WTC11 (cell line): ENCODE data around the gene EHBP1. TPM values are rescaled to one million over a fixed set of nuclear protein-coding genes. Genes with fewer than 3 reads are reported as not detected.

ENCODE experiments used
- ATAC-seq: fragments of 200-7000 bp; cut with Tn5 transposase; 2 replicates; pipeline ENCODE4 v1.10.0; 2021; ENCODE audit warnings: mild to moderate bottlenecking, moderate library complexity
- CTCF ChIA-PET: fragments of 300-600 bp; sonication (Branson Sonifier 250); formaldehyde crosslinking; loops from one replicate; lab custom pipeline; 2021; ENCODE audit warnings: antibody characterized with exemption; lab: Charles Lee
- POLR2A ChIA-PET: fragments of 350-600 bp; sonication (Branson Sonifier 250); formaldehyde crosslinking; loops from one replicate; lab custom pipeline; 2021; ENCODE audit warnings: antibody characterized with exemption; lab: Charles Lee
- DNase-seq: peaks from one replicate; pipeline ENCODE4 v3.0.0; 2021; ENCODE audit warnings: low spot score
- H3K27ac Mint-ChIP-seq: 2 replicates; pipeline ENCODE4 v1.8.0; 2021; ENCODE audit warnings: mixed read lengths
- H3K27me3 Mint-ChIP-seq: 2 replicates; pipeline ENCODE4 v1.8.0; 2021; ENCODE audit warnings: low read depth, mild to moderate bottlenecking, moderate library complexity, mixed read lengths
- H3K36me3 Mint-ChIP-seq: 2 replicates; pipeline ENCODE4 v1.8.0; 2021; ENCODE audit warnings: mixed read lengths
- H3K4me1 Mint-ChIP-seq: 2 replicates; pipeline ENCODE4 v1.8.0; 2022; ENCODE audit warnings: mixed read lengths
- H3K4me3 Mint-ChIP-seq: 2 replicates; pipeline ENCODE4 v1.8.0; 2021; ENCODE audit warnings: mild to moderate bottlenecking, moderate library complexity, mixed read lengths
- H3K9me3 Mint-ChIP-seq: 2 replicates; pipeline ENCODE4 v1.8.0; 2021; ENCODE audit warnings: mixed read lengths
- ATF1 ChIP-seq: sonication (generic); formaldehyde crosslinking; IDR thresholded peaks from 2 replicates; pipeline ENCODE4 v1.8.1; 2023; ENCODE audit warnings: mild to moderate bottlenecking, moderate library complexity, missing genetic modification reagents
- CDX4 ChIP-seq: fragments of 250-450 bp; sonication (Bioruptor Pico); IDR thresholded peaks from 2 replicates; pipeline ENCODE4 v1.9.0; 2021; ENCODE audit warnings: moderate library complexity, mild to moderate bottlenecking, inconsistent platforms, borderline replicate concordance
- E2F1 ChIP-seq: sonication (generic); formaldehyde crosslinking; IDR thresholded peaks from 2 replicates; pipeline ENCODE4 v1.8.0; 2022; ENCODE audit warnings: mild to moderate bottlenecking, missing genetic modification reagents
- E2F5 ChIP-seq: sonication (generic); formaldehyde crosslinking; IDR thresholded peaks from 2 replicates; pipeline ENCODE4 v1.8.1; 2022; ENCODE audit warnings: mild to moderate bottlenecking, moderate library complexity, missing genetic modification reagents
- ELF4 ChIP-seq: sonication (generic); formaldehyde crosslinking; IDR thresholded peaks from 2 replicates; pipeline ENCODE4 v1.8.1; 2022; ENCODE audit warnings: low read depth, mild to moderate bottlenecking, moderate library complexity, missing genetic modification reagents
- EMX1 ChIP-seq: fragments of 250-450 bp; sonication (Bioruptor Pico); IDR thresholded peaks from 2 replicates; pipeline ENCODE4 v1.8.0; 2021; ENCODE audit warnings: mild to moderate bottlenecking
- ETV6 ChIP-seq: sonication (generic); formaldehyde crosslinking; IDR thresholded peaks from 2 replicates; pipeline ENCODE4 v1.8.1; 2022; ENCODE audit warnings: mild to moderate bottlenecking, missing genetic modification reagents
- FOXK1 ChIP-seq: sonication (generic); formaldehyde crosslinking; IDR thresholded peaks from 2 replicates; pipeline ENCODE4 v1.8.0; 2022; ENCODE audit warnings: mild to moderate bottlenecking, moderate library complexity, missing genetic modification reagents
- FOXP4 ChIP-seq: sonication (generic); formaldehyde crosslinking; IDR thresholded peaks from 2 replicates; pipeline ENCODE4 v1.8.0; 2022; ENCODE audit warnings: mild to moderate bottlenecking, missing genetic modification reagents
- JUN ChIP-seq: sonication (generic); formaldehyde crosslinking; IDR thresholded peaks from 2 replicates; pipeline ENCODE4 v1.8.0; 2023; ENCODE audit warnings: mild to moderate bottlenecking, missing genetic modification reagents
- MLX ChIP-seq: sonication (generic); formaldehyde crosslinking; IDR thresholded peaks from 2 replicates; pipeline ENCODE4 v1.8.1; 2023; ENCODE audit warnings: mild to moderate bottlenecking, missing genetic modification reagents, moderate library complexity
- NR1H2 ChIP-seq: sonication (generic); formaldehyde crosslinking; IDR thresholded peaks from 2 replicates; pipeline ENCODE4 v1.9.0; 2021; ENCODE audit warnings: mild to moderate bottlenecking, moderate library complexity, missing genetic modification reagents
- PRRX2 ChIP-seq: fragments of 250-450 bp; sonication (Bioruptor Pico); IDR thresholded peaks from 2 replicates; pipeline ENCODE4 v1.8.0; 2021; ENCODE audit warnings: mild to moderate bottlenecking
- SMAD4 ChIP-seq: sonication (generic); formaldehyde crosslinking; IDR thresholded peaks from 2 replicates; pipeline ENCODE4 v1.8.0; 2022; ENCODE audit warnings: mild to moderate bottlenecking, missing genetic modification reagents
- SP1 ChIP-seq: sonication (generic); formaldehyde crosslinking; conservative IDR thresholded peaks from 2 replicates; pipeline ENCODE4 v1.8.1; 2022; ENCODE audit warnings: missing genetic modification reagents
- USF1 ChIP-seq: sonication (generic); formaldehyde crosslinking; IDR thresholded peaks from 2 replicates; pipeline ENCODE4 v1.8.0; 2022; ENCODE audit warnings: mild to moderate bottlenecking, missing genetic modification reagents
- ZNF121 ChIP-seq: sonication (generic); formaldehyde crosslinking; IDR thresholded peaks from 2 replicates; pipeline ENCODE4 v1.8.0; 2023; ENCODE audit warnings: missing genetic modification reagents
- ZNF232 ChIP-seq: sonication (generic); formaldehyde crosslinking; IDR thresholded peaks from 2 replicates; pipeline ENCODE4 v1.8.0; 2022; ENCODE audit warnings: mild to moderate bottlenecking, missing genetic modification reagents
- ZNF263 ChIP-seq: sonication (generic); formaldehyde crosslinking; IDR thresholded peaks from 2 replicates; pipeline ENCODE4 v1.8.1; 2022; ENCODE audit warnings: low read depth, mild to moderate bottlenecking, moderate library complexity, missing genetic modification reagents
- total RNA-seq: library from RNA; stranded (reverse); gene quantifications from 3 replicates; pipeline ENCODE4 v1.2.3, GENCODE V29; 2021
- TF ChIP-seq, protein P1 (sequence below): fragments of 250-450 bp; sonication (Bioruptor Pico); IDR thresholded peaks from 2 replicates; pipeline ENCODE4 v1.8.0; 2021; ENCODE audit warnings: mild to moderate bottlenecking
- TF ChIP-seq, protein P2 (sequence below): sonication (generic); formaldehyde crosslinking; IDR thresholded peaks from 2 replicates; pipeline ENCODE4 v1.8.1; 2023; ENCODE audit warnings: mild to moderate bottlenecking, missing genetic modification reagents, borderline replicate concordance

The EHBP1 gene
- total RNA-seq, 1 experiment from 2014 or later = 36.4 TPM

GRCh38 chr2:63001576-63001975 is 296.1 kb downstream of the EHBP1 start:
- ChIA-PET CTCF (interaction anchor here (1.0 kb wide), 1 partner anchor 545 kb away, joined by 3 read pairs; no protein-coding TSS in a partner anchor), POLR2A (no interaction called here)
- Mint-ChIP-seq H3K27ac (no peak overlapping the region), H3K9me3 (no peaks in the 10 kb centered on the region), H3K36me3 (peaks cover 5% of the 10 kb centered on the region; the same call in 1 of the 2 replicates), H3K4me1 (peaks cover 6% of the 10 kb centered on the region), H3K27me3 (no peaks in the 10 kb centered on the region; the same call in 1 of the 2 replicates), H3K4me3 (no peak overlapping the region)
- ATAC-seq (no peak), DNase-seq (no peak)
- TF ChIP-seq ATF1 (no peak), JUN (CRISPR knock-in tag) (no peak), E2F1 (CRISPR knock-in tag) (no peak), USF1 (no peak), ZNF121 (CRISPR knock-in tag) (no peak), SP1 (CRISPR knock-in tag) (no peak), CDX4 (no peak), MLX (no peak), PRRX2 (CRISPR knock-in tag) (no peak), ELF4 (CRISPR knock-in tag) (no peak), FOXP4 (CRISPR knock-in tag) (no peak)
- TF ChIP-seq, protein P1, sequence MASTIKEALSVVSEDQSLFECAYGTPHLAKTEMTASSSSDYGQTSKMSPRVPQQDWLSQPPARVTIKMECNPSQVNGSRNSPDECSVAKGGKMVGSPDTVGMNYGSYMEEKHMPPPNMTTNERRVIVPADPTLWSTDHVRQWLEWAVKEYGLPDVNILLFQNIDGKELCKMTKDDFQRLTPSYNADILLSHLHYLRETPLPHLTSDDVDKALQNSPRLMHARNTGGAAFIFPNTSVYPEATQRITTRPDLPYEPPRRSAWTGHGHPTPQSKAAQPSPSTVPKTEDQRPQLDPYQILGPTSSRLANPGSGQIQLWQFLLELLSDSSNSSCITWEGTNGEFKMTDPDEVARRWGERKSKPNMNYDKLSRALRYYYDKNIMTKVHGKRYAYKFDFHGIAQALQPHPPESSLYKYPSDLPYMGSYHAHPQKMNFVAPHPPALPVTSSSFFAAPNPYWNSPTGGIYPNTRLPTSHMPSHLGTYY = no peak

DNA sequence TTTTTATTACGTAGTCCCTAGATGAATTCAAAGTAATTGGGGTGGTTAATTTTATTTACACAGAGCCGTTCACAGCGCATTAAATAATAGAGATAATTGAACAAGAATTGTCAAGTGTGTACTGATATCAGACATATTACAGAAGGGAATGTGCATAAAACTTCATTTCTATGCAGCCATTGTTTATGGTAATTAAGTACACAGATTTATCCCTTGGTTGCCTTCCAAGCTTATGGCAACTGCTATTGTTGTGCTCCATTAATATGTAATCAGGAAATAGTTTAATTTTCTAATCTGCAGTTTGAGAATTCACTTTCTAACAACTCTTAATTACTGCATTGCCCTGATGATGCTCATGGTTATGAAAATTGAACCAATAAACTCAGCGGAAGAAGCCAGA is 297.8 kb downstream of the EHBP1 start:
- no peak for DNase-seq
- no peak overlapping the region for H3K4me3 Mint-ChIP-seq
- TF ChIP-seq PRRX2 (CRISPR knock-in tag) = no peak
- no peak for TF ChIP-seq ELF4 (CRISPR knock-in tag)
- no peak for TF ChIP-seq ZNF263 (CRISPR knock-in tag)
- TF ChIP-seq ETV6 (CRISPR knock-in tag) = no peak
- no peak for TF ChIP-seq FOXP4 (CRISPR knock-in tag)
- no peak for TF ChIP-seq SMAD4 (CRISPR knock-in tag)
- TF ChIP-seq ZNF232 = no peak
- TF ChIP-seq NR1H2 = no peak
- TF ChIP-seq EMX1 (CRISPR knock-in tag) = no peak
- no peak for TF ChIP-seq E2F5 (CRISPR knock-in tag)
- TF ChIP-seq FOXK1 (CRISPR knock-in tag) = no peak
- TF ChIP-seq, protein P2, sequence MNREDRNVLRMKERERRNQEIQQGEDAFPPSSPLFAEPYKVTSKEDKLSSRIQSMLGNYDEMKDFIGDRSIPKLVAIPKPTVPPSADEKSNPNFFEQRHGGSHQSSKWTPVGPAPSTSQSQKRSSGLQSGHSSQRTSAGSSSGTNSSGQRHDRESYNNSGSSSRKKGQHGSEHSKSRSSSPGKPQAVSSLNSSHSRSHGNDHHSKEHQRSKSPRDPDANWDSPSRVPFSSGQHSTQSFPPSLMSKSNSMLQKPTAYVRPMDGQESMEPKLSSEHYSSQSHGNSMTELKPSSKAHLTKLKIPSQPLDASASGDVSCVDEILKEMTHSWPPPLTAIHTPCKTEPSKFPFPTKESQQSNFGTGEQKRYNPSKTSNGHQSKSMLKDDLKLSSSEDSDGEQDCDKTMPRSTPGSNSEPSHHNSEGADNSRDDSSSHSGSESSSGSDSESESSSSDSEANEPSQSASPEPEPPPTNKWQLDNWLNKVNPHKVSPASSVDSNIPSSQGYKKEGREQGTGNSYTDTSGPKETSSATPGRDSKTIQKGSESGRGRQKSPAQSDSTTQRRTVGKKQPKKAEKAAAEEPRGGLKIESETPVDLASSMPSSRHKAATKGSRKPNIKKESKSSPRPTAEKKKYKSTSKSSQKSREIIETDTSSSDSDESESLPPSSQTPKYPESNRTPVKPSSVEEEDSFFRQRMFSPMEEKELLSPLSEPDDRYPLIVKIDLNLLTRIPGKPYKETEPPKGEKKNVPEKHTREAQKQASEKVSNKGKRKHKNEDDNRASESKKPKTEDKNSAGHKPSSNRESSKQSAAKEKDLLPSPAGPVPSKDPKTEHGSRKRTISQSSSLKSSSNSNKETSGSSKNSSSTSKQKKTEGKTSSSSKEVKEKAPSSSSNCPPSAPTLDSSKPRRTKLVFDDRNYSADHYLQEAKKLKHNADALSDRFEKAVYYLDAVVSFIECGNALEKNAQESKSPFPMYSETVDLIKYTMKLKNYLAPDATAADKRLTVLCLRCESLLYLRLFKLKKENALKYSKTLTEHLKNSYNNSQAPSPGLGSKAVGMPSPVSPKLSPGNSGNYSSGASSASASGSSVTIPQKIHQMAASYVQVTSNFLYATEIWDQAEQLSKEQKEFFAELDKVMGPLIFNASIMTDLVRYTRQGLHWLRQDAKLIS = no peak
- TF ChIP-seq, all 79 proteins: peak for 0
- no peaks in the 10 kb centered on the region for H3K36me3 Mint-ChIP-seq
- H3K9me3 Mint-ChIP-seq = no peaks in the 10 kb centered on the region
- ChIA-PET CTCF (no interaction called here), POLR2A (no interaction called here)
- H3K4me1 Mint-ChIP-seq = peaks cover 18% of the 10 kb centered on the region
- ATAC-seq = no peak
- H3K27ac Mint-ChIP-seq = no peak overlapping the region
- peaks cover 15% of the 10 kb centered on the region for H3K27me3 Mint-ChIP-seq
